Measurements from ENCODE around the gene TYW1B.
"Not testable (repeated sequence)": the region's sequence is repeated elsewhere in the genome, so short reads cannot be mapped to it uniquely, and the experiment has no call there.

GRCh38 chr7:72554401-72554800 is 273.6 kb downstream of the TYW1B start:
- TF ChIP-seq EZH2 (IDR thresholded peaks at IDR 0.05; ENCODE audit: low read length, missing control alignments); CTCF (conservative IDR thresholded peaks at IDR 0.05 in 1 of 2, IDR thresholded peaks at IDR 0.05 in 1 of 2; ENCODE audit: low read depth in 1 of 2, low read length in 2 of 2): not testable (repeated sequence)

Data from fibroblast of lung (primary cell).